ENCODE measurements around the gene FGF14.

Gene FGF14

GRCh38 chr13:101691341-101691860 is 710.4 kb downstream of the FGF14 start:
- Histone ChIP-seq H3K9me3 (ENCODE audit: control insufficient read depth, low read length) (no peaks in the 10 kb centered on the region), H3K27me3 (ENCODE audit: control insufficient read depth, insufficient read depth, low read length) (no peaks in the 10 kb centered on the region), H3K27ac (no peak overlapping the region), H3K79me2 (no peaks in the 10 kb centered on the region), H3K4me1 (no peaks in the 10 kb centered on the region), H2AFZ (no peak overlapping the region), H3K4me2 (ENCODE audit: low read length) (no peak overlapping the region), H3K4me3 (ENCODE audit: low read depth, low read length) (no peak overlapping the region), H3K36me3 (ENCODE audit: control insufficient read depth, insufficient read depth, low read length) (no peaks in the 10 kb centered on the region), H3K9ac (no peak overlapping the region)
- no peak for TF ChIP-seq CTCF (IDR thresholded peaks at IDR 0.05)

GRCh38 chr13:101690871-101691270 is 711.0 kb downstream of the FGF14 start:
- H3K36me3 ChIP-seq (ENCODE audit: control insufficient read depth, insufficient read depth, low read length) = no peaks in the 10 kb centered on the region
- no peak overlapping the region for H3K4me2 ChIP-seq (ENCODE audit: low read length)
- H3K27me3 ChIP-seq (ENCODE audit: control insufficient read depth, insufficient read depth, low read length) = no peaks in the 10 kb centered on the region
- H3K27ac ChIP-seq = no peak overlapping the region
- no peaks in the 10 kb centered on the region for H3K9me3 ChIP-seq (ENCODE audit: control insufficient read depth, low read length)
- no peaks in the 10 kb centered on the region for H3K4me1 ChIP-seq
- H2AFZ ChIP-seq = no peak overlapping the region
- H3K4me3 ChIP-seq (ENCODE audit: low read depth, low read length) = no peak overlapping the region
- TF ChIP-seq CTCF (IDR thresholded peaks at IDR 0.05) = no peak
- no peaks in the 10 kb centered on the region for H3K79me2 ChIP-seq
- H3K9ac ChIP-seq = no peak overlapping the region

GRCh38 chr13:101686003-101686402 is 715.8 kb downstream of the FGF14 start:
- Histone ChIP-seq H3K27me3 (ENCODE audit: control insufficient read depth, insufficient read depth, low read length) (no peaks in the 10 kb centered on the region), H3K27ac (no peak overlapping the region), H3K9me3 (ENCODE audit: control insufficient read depth, low read length) (no peaks in the 10 kb centered on the region), H2AFZ (no peak overlapping the region), H3K4me3 (ENCODE audit: low read depth, low read length) (no peak overlapping the region), H3K79me2 (no peaks in the 10 kb centered on the region), H3K4me1 (no peaks in the 10 kb centered on the region), H3K4me2 (ENCODE audit: low read length) (no peak overlapping the region), H3K36me3 (ENCODE audit: control insufficient read depth, insufficient read depth, low read length) (no peaks in the 10 kb centered on the region), H3K9ac (no peak overlapping the region)
- TF ChIP-seq CTCF (IDR thresholded peaks at IDR 0.05) = no peak

DNA sequence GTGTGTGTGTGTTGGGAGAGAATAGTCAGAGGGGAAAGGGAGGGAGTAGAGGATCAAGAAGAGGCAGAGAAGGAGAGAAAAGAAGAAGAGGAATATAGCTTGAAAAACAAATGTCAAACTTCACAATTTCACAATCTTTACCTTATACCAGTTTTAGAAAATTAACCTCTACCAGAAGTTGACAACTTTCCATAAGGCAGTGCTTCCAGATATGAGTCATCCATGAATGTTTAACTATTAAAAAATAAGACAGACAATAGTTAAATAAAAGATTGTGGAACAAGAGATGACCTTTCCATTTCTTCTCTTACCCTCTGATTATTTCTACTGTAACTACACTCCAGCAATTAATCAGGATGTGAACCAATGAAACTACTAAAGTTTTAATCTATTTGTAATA is 720.0 kb downstream of the FGF14 start:
- Histone ChIP-seq H3K4me3 (ENCODE audit: low read depth, low read length) (no peak overlapping the region), H3K9ac (no peak overlapping the region), H3K36me3 (ENCODE audit: control insufficient read depth, insufficient read depth, low read length) (no peaks in the 10 kb centered on the region), H3K4me1 (no peaks in the 10 kb centered on the region), H2AFZ (no peak overlapping the region), H3K9me3 (ENCODE audit: control insufficient read depth, low read length) (no peaks in the 10 kb centered on the region), H3K27me3 (ENCODE audit: control insufficient read depth, insufficient read depth, low read length) (no peaks in the 10 kb centered on the region), H3K4me2 (ENCODE audit: low read length) (no peak overlapping the region), H3K79me2 (no peaks in the 10 kb centered on the region), H3K27ac (no peak overlapping the region)
- TF ChIP-seq CTCF (IDR thresholded peaks at IDR 0.05) = no peak

DNA sequence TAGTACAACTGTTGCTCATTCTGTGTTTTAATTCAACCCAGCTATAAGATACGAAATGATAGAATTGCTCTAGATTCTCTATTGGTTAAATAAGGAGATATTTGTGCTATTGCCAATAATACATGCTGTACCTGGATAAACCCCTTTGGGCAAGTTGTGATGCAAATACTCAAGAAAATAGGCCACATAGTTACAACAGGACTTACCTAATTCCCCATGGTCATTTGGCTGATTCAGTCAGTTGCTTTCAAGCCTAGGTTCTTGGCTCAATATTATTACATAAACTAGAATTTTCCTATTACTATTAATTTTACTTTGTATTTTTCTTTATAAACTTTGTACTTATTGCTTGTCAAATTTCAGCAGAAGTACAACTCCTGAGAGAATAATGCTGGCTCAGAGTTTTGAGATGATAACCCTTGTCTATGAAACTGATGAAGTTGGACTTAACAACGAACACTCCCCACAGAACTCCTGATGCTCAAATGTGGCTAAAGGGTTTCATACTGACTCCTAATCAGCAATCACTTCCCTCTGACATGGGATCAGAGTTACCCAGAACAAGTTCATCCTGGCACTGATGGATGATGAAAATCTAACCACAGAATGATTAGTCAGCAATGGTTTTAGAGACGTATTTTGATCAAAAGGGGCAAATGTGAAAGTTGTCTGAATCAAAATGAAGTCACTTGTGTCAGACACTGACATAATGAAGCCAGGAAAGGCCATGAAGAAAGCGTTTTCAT is 728.3 kb downstream of the FGF14 start:
- no peak overlapping the region for H3K4me2 ChIP-seq (ENCODE audit: low read length)
- no peak for TF ChIP-seq CTCF (IDR thresholded peaks at IDR 0.05)
- no peaks in the 10 kb centered on the region for H3K36me3 ChIP-seq (ENCODE audit: control insufficient read depth, insufficient read depth, low read length)
- no peaks in the 10 kb centered on the region for H3K9me3 ChIP-seq (ENCODE audit: control insufficient read depth, low read length)
- no peak overlapping the region for H3K9ac ChIP-seq
- H3K4me3 ChIP-seq (ENCODE audit: low read depth, low read length) = no peak overlapping the region
- H3K79me2 ChIP-seq = no peaks in the 10 kb centered on the region
- H2AFZ ChIP-seq = no peak overlapping the region
- H3K27ac ChIP-seq = no peak overlapping the region
- H3K4me1 ChIP-seq = no peaks in the 10 kb centered on the region
- H3K27me3 ChIP-seq (ENCODE audit: control insufficient read depth, insufficient read depth, low read length) = no peaks in the 10 kb centered on the region
